ENCODE results near the gene UBE2E2.
"Not testable (repeated sequence)": the region's sequence is repeated elsewhere in the genome, so short reads cannot be mapped to it uniquely, and the experiment has no call there.

Gene UBE2E2

DNA sequence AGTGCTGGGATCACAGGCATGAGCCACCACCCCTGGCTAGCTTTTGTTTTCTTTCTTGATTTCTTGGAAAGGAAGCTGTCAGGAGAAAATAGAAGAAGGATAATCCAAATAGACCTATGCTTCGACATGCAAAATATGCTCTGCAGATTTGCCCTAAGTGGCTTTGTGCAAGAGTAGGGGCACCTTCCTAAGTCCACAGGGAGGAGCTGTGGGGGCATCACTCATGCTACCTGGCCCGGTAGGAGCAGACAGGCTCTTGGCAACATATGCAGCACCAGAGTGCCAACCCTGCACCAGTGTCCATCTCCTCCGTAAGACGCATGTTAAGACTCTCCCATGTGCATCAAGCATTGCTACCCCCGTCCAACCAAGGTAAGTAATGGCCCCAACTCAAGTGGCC lies 411.9 kb downstream of the UBE2E2 start:
- H3K4me3 ChIP-seq (ENCODE audit: low read depth, low read length), result no peak overlapping the region
- TF ChIP-seq, protein P1, sequence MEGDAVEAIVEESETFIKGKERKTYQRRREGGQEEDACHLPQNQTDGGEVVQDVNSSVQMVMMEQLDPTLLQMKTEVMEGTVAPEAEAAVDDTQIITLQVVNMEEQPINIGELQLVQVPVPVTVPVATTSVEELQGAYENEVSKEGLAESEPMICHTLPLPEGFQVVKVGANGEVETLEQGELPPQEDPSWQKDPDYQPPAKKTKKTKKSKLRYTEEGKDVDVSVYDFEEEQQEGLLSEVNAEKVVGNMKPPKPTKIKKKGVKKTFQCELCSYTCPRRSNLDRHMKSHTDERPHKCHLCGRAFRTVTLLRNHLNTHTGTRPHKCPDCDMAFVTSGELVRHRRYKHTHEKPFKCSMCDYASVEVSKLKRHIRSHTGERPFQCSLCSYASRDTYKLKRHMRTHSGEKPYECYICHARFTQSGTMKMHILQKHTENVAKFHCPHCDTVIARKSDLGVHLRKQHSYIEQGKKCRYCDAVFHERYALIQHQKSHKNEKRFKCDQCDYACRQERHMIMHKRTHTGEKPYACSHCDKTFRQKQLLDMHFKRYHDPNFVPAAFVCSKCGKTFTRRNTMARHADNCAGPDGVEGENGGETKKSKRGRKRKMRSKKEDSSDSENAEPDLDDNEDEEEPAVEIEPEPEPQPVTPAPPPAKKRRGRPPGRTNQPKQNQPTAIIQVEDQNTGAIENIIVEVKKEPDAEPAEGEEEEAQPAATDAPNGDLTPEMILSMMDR (IDR thresholded peaks at IDR 0.05; ENCODE audit: borderline replicate concordance, insufficient read depth, low read depth, low read length), result no peak

DNA sequence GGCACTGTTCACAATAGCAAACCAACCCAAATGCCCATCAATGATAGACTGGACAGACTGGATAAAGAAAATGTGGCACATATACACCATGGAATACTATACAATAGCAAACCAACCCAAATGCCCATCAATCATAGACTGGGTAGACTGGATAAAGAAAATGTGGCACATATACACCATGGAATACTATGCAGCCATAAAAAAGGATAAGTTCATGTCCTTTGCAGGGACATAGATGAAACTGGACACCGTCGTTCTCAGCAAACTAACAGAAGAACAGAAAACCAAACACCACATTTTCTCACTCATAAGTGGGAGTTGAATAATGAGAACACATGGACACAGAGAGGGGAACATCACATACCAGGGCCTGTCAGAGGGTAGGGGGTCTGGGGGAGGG lies 415.3 kb downstream of the UBE2E2 start:
- not testable (repeated sequence) for H3K4me3 ChIP-seq (ENCODE audit: low read depth, low read length)

DNA sequence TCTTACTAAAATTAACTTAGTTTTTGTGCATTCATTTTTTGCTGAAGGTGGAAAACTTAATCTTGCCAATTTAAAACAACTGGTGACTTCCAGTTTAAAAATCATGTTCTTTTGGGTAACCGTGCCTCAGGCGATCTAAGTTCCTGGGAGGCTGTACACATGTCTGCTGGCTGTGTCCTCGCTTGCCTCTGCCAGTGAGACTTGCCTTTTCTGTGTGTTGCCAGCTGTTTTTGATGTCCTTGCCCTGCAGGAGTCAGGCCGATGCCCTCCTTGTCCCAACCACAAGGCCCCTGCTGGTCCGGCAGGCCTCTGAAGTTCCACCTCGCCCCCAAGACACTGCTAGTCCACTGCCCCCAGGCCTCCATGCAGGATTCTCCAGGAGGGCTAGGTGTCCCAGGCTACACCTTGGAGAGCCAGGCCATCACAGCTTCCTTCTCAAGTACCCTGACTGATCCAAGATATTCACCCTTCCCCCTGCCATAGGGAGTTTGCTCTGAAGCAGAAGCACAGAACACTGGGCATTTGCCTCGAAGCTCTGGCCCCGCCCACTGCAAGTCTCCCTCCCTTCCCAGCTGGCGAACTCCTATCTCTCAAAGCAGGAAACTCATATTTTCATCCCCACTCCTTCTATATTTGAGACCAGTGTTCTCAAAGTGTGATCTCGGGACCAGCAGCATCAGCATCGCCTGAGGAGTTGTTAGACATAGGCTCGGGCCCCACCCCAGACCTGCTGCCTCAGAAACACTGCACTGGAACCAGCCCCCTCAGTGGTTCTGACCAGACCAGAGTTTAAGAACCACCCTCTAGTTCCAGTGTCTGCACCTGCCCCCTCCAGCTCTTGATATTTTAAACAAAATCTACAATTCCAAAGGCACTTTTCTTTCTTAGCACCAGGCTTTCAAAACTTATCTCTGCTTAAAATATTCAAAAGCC lies 416.8 kb downstream of the UBE2E2 start:
- TF ChIP-seq, protein P1 (IDR thresholded peaks at IDR 0.05; ENCODE audit: borderline replicate concordance, insufficient read depth, low read depth, low read length), result no peak
- no peak overlapping the region for H3K4me3 ChIP-seq (ENCODE audit: low read depth, low read length)

DNA sequence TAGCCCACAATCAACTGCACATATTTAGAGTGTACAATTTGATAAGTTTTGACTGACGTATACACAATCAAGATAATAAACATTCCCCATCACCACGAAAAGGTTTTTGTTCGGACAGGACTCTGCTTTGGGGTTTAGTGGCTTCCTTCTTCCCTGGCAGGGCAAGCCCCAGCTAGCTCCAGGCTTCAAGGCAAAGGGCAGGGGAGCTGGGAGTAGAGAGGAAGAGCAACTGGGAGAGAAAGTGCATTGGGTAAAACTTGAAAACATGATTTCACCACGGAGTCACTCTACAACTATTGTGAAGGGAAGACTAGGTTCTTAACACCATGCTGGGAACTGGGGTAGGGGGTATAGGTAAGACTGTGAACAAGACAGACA lies 417.5 kb downstream of the UBE2E2 start:
- TF ChIP-seq, protein P1 (IDR thresholded peaks at IDR 0.05; ENCODE audit: borderline replicate concordance, insufficient read depth, low read depth, low read length), result no peak
- H3K4me3 ChIP-seq (ENCODE audit: low read depth, low read length), result no peak overlapping the region

DNA sequence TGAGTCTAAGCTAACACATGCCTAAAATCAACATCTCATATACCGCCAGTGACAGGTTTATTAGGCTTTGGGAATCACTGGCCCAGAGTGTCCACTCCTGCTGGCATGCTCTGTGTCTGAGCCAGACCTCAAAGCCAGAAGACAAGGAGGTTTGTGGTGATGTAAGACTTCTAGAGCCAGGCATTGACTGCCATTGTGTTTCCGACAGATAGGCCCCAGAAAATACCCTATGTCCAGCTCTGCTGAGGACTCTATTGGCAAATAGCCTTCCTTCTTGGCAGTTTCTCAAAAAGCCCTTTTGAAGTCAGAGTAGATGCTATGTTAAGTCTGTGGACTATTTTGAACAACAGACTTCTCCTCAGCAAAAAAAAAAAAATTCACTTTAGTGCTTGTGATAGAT lies 420.7 kb downstream of the UBE2E2 start:
- no peak overlapping the region for H3K4me3 ChIP-seq (ENCODE audit: low read depth, low read length)
- TF ChIP-seq, protein P1 (IDR thresholded peaks at IDR 0.05; ENCODE audit: borderline replicate concordance, insufficient read depth, low read depth, low read length), result no peak

DNA sequence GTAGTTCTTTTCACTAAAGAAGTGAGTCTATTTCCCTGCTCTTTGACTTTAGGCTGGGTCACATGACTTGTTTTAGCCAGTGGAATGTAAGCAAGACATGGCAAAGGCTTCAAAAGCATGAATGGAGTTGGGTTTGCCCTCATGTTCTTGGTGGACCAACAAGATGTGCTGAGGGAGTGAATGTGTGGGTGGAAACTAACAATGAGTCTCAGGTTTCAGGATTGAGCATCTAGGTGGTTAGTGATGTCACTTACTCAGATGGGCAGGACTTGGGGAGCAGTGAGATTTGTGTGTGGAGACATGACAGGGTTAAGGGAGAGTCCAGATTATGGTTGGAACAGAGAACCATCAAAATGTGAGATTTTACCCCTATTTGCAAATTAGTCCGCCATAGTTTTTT lies 421.2 kb downstream of the UBE2E2 start:
- no peak overlapping the region for H3K4me3 ChIP-seq (ENCODE audit: low read depth, low read length)
- TF ChIP-seq, protein P1 (IDR thresholded peaks at IDR 0.05; ENCODE audit: borderline replicate concordance, insufficient read depth, low read depth, low read length), result no peak

DNA sequence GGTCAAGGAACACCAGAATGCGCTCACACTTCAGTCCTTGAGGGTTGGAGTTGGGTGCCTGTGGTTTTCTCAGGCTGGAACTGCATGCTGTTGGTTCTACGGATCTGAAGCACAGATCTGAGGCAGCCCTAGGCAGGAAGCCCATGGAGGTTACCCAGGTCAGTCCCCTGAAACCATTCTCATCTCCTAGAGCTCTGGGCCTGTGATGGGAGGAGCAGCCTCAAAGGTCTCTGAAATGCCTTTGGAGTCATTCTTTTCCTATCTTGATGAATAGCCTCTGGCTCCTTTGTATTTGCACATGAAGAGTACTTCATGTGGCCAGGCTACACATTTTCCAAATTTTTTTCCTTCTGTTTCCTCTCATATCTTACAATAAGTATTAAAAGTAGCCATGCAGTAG lies 423.3 kb downstream of the UBE2E2 start:
- no peak overlapping the region for H3K4me3 ChIP-seq (ENCODE audit: low read depth, low read length)
- TF ChIP-seq, protein P1 (IDR thresholded peaks at IDR 0.05; ENCODE audit: borderline replicate concordance, insufficient read depth, low read depth, low read length), result no peak
